Frontal cortex (tissue), 4 donors: Measurements from ENCODE around the gene KIFC3. TPM values are rescaled to one million over a fixed set of nuclear protein-coding genes. Genes with fewer than 3 reads are reported as not detected.
"Not testable (repeated sequence)": the region's sequence is repeated elsewhere in the genome, so short reads cannot be mapped to it uniquely, and the experiment has no call there.

Source experiments
- DNase-seq, 2 donors: peaks; one replicate each; pipeline ENCODE4 v3.0.0; 2012; ENCODE audit warnings: low spot score in 2 of 2
- FAIRE-seq: peaks from 2 replicates; lab custom pipeline; 2012; peaks lifted over from hg19 to GRCh38; lab: Jason Lieb, UNC
- total RNA-seq: library from RNA; depleted of rRNA; stranded (reverse); fragments of >200 nt; gene quantifications from one replicate; pipeline ENCODE4 v1.2.3, GENCODE V29; 2014
- donor health status: control.
- donor health status: control.
- donor health status: control.

Gene KIFC3
- total RNA-seq, 1 donor from 2014 or later = 46.1 TPM

DNA sequence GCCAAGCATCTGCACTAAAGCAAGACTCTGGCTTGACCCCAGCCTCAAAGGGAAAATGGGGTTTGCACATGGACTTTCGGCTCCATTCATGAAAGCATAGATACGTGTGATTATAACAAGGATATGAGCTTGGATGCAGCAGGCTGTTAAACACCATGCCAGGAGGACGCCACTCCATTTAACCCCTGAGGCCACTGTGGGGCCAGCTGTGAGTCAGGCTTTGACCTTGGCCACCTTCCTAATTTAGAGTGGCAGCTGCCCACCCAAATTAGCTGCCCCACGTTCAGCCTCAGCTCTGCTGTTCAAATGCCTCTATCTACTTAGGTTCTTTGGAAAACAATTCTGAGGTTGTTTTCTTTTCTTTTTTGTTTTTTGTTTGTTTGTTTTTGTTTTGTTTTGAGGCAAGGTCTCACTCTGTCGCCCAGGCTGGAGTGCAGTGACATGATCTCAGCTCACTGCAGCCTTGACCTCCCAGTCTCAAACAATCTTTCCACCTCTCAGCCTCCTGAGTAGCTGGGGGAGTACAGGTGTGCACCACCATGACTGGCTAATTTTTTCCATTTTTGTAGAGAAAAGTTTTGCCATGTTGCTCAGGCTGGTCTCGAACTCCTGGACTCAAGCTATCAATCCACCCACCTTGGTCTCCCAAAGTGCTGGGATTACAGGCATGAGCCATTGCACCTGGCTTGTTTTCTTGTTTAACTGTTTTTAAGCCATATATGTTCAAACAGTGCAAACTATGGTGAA lies 23.2 kb upstream of the KIFC3 start:
- no peak for FAIRE-seq
- DNase-seq = no peak

DNA sequence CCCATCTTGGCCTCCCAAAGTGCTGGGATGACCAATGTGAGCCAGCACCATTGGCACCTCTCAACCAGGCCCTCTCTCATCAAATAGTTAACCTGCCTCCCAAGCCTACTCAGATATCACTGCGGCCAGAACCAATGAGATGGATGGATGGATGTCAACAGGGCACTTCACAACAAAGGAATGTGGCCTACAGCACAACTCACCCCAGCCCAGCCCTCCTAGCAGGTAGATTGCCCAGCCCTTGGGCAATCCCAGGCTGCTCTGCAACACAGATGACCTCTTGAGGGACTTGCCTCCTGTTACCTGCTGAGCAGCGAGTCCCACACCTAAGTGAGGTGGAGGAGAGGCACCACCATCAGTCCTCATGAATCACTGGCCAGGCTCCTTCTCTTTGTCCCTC lies 22.6 kb upstream of the KIFC3 start:
- DNase-seq = no peak
- FAIRE-seq = no peak

DNA sequence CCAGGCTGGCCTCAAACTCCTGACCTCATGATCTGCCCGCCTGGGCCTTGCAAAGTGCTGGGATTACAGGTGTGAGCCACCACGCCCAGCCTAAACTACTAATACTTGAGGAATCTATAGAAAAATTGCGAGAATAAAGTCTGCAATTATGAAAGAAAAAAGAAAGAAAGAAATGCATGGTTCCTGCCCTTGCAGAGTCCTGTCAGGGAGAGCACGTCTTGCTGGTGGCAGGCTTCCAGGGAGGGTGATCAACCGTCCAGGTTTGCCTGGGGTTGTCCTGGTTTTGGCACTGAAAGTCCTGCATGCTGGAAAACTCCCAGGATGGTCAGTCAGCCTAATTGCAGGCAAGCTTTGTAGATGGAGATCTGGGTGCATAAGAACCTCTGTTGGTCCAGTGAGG lies 21.5 kb upstream of the KIFC3 start:
- FAIRE-seq = no peak
- no peak for DNase-seq

DNA sequence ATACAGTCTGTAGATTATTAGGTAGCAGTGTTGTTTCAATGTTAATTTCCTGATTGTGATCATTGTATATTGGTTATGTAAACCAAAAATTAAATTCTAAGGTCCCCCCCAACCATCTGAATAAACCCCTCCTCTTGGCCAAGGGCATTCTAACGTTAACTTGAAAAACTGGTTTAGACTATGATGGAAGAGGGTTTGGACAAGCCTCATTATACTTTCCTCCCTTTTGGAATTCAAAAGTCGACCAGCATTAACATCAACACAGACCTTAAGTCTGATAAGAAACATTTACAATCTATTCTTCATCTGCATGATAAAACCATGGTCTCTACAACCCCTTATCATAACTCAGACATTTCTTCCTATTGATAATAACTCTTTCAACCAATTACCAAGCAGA lies 20.6 kb upstream of the KIFC3 start:
- DNase-seq = no peak
- no peak for FAIRE-seq

DNA sequence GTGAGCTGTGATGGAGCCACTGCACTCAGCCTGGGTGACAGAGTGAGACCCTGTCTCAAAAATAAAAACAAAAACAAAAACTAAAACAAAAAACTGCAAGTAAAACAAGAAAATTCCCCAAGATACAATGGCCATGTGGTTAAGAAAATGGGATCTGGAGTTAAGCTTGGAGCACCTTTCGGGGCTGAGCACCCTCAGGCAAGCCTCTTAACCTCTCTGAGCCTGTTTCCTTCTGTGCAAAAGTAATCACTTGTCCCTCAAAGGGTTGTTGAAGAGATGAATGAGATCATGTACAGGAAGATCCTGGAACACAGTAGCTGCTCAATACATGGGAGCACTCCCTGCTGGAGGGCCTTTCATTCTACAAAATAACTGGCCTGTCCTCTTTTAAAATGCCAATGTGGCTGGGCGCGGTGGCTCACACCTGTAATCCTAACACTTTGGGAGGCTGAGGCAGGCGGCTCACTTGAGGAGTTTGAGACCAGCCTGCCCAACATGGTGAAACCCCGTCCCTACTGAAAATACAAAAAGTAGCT lies 19.8 kb upstream of the KIFC3 start:
- no peak for FAIRE-seq
- DNase-seq = no peak

DNA sequence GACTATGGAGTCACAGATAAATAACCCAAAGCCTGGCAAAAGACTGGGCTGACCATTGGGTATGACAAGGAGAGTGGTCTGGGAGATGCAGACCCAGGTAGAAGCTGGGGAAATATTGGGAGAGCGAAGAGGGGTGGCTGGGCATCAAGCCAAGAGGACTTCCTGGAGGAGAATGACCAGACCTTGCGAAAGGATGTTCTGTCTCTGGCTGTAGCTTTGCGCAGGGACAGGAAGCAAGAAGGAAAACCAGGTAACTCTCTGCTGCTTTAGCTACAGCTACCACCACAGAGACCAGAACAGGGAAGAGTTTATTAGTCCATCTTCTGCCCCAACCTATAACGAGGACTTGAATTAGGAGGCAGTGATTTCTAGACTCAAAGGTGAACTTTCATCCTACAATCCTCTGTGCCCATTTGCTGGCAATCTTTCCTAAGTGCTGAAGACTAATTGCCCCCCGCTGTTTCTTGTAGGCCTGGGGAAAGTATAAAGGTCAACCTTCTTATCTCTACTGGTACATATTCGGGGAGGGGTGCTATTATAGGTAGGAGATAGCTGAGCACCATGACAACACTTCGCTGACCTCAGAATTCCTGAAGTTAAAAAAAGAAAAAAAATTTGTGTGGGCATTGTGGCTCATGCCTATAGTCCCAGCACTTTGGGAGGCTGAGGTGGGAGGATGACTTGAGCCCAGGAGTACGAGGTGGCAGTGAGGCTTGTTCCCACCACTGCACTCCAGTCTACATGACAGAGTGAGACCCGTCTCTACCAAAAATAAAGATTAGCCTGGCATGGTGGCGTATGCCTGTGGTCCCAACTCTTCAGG lies 19.1 kb upstream of the KIFC3 start:
- FAIRE-seq = no peak
- no peak for DNase-seq

DNA sequence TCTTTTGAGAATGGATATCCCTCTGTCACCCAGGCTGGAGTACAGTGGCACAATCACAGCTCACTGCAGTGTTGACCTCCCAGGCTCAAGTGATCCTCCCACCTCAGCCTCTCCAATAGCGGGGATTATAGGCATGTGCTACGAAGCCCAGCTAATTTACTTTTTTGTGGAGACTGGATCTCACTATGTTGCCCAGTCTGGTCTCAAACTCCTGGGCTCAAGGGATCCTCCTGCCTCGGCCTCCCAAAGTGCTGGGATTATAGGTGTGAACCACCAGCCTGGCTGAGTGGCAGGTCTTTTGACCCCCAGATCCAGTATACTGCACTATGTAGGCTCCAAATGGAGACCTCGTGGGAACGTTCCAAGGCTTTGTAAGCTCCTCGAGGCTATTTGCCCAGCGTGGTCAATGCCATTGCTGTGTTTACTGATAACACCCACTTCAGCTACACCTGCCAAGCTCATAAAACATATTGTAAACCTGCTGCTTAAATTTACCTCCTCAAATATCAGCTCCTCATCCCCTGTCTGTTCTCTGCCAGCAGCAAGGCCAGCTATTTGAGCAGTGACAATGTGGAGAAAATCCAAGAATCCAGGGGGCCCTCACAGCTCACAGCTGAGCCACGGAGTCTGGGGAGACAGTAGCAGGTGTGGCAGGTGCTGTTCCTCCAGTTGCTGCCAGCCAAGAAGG lies 16.2 kb upstream of the KIFC3 start:
- DNase-seq (no peak), FAIRE-seq (no peak)

DNA sequence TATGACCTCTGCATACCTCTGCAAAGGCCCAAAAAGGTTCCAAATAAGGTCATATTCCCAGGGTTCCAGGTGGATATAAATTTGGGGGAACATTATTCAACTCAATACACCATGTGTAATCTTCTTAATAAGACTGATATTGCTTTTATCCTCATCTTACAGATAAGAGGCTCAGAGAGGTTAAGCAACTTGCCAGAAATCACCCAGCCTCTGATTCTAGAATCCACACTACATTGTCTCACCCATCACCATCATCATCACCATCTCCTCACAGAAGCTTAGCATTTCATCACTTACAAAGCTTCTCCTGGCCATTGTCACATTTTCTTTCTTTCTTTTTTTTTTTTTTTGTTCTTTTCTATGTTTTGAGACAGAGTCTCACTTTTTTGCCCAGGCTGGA lies 15.4 kb upstream of the KIFC3 start:
- DNase-seq (no peak), FAIRE-seq (no peak)

DNA sequence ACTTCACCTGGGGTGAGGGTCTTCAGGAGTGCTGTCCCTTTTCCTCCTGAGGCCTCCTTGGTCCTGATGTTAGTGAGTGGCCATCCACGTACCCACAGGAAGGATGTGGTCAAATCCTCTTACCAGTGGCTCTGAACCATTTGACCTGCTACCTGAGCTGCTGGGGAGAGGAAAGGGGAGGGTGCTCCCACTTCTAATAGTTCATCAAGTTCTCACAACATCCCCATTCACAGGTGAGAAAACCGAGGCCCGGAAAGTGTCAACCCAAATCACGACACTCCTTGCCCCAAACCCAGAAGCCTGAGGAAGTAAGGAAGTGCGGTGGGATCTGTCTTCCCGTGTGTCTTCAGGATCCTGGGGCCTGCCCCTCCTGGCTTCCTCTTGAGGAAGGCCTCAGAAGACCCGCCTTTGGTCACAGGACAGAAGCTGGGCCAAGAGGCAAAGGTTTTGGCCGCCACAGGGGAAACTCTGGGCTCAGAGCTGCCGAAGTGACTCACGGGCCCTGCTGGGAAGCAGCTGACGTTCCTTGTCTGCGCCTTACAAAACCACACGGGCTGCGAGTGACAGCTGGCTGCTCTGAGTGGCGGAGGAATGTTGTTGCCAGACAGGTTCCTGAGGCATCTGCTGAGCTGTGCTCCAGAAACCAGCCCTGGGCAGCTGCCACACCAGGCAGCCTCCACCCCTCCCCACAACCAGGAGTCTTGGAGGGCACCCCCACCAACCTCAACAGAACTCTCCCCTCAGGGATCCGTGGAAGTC lies 13.9 kb upstream of the KIFC3 start:
- no peak for FAIRE-seq
- DNase-seq = peak; percentile 28 to 77

DNA sequence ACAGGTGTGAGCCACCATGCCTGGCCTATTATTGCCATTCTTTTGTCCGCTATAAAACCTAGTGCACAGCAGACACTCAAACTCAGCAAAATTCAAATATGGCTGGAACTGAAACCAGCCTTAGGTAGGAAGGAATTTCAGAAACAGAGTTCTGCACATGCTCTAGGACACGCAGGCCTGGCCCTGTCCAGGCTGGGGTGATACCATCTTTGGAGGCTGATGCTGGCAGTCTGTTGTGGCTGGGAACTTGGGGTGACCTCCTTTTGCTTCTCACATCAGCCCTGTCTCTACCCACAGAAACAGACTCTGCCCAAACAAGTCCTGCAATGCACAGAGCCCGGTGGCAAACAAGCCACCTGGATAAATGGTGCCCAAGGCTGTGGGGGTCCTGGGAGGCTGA lies 12.6 kb upstream of the KIFC3 start:
- FAIRE-seq (no peak), DNase-seq (no peak)

DNA sequence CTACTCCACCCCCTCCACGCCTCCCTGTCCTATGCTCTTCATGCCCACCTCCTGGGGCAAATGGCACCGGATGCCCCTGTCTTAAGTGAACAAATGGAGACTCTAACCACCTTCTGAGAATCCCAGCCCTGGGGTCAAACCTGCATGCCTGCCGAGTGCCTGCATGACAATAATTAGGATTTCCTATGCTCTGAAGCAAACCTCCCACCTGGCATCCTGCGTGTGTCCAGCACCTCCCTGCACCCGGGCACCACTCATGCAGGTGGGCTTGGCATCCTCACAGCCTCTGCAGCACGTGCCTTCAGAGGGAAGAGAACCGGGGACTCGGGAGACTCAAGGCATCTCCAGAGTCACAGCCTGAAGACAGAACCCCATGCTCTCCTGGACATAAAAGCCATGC lies 11.2 kb upstream of the KIFC3 start:
- DNase-seq (no peak), FAIRE-seq (no peak)

DNA sequence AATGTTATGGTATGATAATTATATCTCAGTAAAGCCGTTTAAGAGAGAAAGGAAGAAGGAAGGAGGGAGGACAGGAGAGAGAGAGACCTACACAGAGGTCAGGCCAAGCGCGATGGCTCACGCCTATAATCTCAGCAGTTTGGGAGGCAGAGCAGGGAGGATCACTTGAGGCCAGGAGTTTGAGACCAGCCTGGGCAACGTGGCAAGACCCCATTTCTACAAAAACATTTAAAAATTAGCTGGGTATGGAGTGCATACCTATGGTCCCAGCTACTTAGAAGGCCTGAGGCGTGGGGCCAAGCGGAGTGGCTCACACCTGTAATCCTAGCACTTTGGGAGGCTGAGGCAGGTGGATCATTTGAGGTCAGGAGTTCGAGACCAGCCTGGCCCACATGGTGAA lies 9.0 kb upstream of the KIFC3 start:
- FAIRE-seq, DNase-seq: not testable (repeated sequence)

DNA sequence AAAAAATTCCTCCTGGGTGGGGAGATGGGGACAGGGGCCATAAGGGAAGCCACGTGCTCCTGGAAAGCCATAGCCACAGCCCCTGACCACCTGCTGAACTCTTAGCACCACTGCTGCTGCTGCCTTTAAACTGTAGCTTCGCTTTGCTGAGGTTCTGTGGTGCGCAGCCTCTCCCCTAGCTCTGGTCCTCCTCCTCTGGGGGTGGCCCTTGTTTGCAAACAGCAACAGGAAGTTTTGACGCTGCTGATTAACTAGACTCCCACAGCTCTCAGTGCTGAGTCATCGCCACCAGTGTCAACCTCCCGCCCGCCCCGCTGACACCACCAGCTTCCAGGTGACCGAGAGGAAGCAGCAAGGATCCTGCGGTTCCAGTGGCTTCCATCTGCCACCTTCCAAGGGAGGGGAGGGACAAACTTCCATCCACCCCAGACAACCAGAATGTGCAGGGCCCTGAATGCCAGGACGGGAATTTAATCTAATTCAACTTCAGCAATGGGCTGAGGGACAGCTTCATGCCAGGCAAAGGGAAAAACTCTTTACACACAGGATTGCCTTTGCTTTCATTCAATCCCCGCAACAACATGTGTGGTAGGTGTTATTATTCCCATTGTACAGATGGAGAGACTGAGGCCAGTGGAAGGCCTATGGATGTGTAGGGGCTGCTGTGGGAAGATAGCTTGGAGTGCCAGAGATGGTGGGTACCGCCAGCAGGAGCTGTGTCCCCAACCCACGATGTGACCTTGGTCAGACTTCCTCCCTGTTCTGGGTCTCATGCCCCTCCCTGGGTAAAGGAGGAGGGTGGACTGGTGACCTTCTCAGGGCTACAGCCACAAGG lies 8.1 kb upstream of the KIFC3 start:
- DNase-seq = peak in 1 of 2 donors; percentile 61
- no peak for FAIRE-seq

DNA sequence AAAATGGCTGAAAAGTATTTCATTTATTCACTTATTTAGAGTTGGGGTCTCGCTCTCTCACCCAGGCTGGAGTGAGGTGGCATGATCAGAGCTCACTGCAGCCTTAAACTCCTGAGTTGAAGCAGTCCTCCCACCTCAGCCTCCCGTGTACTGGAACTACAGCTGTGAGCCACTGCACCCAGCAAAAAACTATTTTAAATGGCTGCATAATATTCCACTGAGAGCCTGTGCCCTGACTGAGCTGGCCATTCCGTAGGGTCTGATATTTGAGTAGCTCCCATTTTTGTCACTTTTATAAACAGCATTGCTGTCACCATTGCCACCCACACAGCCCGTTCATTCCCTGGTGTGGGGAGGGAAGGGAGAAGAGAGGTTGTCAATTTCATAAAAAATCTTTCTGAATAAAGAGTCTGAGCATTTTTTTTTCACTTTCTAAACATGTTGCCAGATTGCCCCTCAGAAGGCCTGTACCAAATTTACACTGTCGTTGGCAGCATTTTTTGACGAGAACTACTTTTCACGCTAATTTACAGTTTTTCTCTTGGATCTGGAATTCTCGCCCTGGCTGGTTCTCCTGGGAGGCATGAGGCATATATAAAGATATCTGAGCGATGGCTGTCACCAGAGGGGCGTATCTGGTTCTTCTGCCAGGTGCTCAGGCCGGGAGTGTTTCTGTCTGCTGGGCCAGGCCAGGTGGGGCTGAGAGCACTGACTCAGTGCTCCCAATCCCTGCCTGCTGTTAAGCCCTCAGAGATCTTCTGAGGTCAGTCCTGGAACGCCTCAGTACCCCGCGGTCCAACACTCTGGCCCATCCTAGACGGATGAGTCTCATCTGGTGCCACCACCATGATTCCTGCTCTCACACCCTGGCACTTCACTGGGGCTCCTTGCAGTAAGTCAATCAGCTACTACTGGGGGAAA lies 7.2 kb upstream of the KIFC3 start:
- DNase-seq (no peak), FAIRE-seq (no peak)

DNA sequence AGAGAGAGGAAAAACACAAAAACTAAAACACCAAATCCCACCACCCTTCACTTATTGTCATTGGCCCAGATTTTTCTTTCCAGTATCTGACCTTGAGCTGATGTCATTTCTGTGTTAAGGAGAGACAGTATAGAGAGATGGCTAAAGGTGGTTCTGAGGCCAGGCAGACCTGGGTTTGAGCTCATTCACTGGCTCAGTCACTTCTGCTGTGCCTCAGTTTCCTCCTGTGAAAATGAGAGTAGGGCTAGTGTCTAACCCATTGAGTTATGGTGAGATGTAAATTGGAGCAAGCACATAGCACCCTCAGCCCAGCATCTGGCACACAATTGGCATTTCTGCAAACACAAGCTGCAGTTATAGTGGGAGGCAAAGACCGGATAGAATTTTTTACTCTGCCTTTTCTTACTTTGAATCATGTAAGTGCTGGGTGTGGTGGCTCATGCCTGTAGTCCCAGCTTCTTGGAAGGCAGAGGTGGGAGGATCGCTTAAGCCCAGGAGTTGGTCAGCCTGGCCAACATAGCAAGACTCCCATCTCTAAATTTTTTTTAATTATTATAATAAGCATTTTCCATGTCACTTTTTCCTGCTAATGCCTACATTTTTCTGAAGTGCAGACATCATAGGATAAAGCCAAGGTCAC lies 6.4 kb upstream of the KIFC3 start:
- DNase-seq (no peak), FAIRE-seq (no peak)

DNA sequence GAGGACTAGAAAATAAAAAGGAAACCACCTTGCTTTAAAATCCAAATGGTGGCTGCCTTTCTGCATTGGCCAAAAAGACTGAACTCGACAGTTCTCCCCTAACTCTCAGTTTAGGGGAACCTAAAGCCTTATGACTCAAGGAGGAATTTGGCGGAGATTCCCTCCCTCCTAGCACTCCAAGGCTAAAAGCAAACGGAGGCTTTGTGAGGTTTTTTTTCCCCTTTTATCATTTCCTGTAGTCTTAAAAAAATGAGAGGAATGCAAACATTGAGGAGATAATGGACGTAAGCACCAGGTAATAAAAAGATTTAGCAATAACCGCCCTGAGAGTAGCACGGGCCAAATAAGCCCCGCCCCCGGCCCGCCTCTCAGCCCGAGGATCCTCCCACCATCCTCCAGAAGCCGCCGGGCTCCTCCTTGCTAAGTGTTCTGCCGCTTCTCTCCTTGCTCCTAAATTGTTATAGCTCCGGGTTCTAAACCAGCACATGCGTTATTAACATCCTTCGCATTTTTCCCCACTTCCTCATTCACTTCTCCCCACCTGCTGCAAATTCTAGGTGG lies 5.8 kb upstream of the KIFC3 start:
- no peak for FAIRE-seq
- peak in 1 of 2 donors; percentile 70 for DNase-seq

DNA sequence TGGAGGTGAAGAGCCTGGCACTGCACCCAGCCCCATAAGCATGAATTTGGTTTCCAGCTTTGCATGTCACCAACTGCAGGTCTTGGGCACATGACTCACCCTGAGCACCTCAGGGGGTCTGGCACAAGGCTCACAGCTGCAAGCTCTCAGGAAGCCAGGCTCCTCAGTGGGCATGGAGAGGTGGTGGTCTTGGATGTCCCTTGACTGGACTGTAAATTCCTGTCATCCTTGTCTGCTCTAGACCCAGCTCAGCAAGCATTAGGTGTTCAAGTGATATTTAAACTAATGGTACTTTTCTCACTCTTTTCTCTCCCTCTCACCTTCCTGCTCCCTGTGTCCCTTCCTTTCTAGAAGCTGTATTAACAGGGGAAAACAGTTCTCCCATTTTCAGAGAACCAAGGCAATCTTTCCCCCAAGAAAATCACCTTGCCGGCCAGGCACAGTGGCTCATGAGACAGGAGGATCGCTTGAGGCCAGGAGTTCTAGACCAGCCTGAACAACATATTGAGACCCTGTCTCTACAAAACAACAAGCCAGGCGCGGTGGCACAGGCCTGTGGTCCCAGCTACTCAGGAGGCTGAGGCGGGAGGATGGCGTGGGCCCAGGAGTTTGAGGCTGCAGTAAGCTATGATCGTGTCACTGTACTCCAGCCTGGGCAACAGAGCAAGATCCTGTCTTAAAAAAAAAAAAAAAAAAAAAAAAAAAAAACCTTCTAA lies 5.1 kb upstream of the KIFC3 start:
- FAIRE-seq (no peak), DNase-seq (no peak)
